WTC11 (cell line): ENCODE data around the gene AP5B1.

Source experiments
- CTCF ChIP-seq: fragments of 200-600 bp; IDR thresholded peaks from 2 replicates; pipeline ENCODE4 v1.8.0; 2022; ENCODE audit warnings: antibody characterized with exemption
- E2F4 ChIP-seq: sonication (generic); formaldehyde crosslinking; IDR thresholded peaks from 2 replicates; pipeline ENCODE4 v1.8.1; 2022; ENCODE audit warnings: low read depth, mild to moderate bottlenecking, moderate library complexity, missing genetic modification reagents, borderline replicate concordance
- JUN ChIP-seq: sonication (generic); formaldehyde crosslinking; IDR thresholded peaks from 2 replicates; pipeline ENCODE4 v1.8.0; 2023; ENCODE audit warnings: mild to moderate bottlenecking, missing genetic modification reagents
- MLX ChIP-seq: sonication (generic); formaldehyde crosslinking; IDR thresholded peaks from 2 replicates; pipeline ENCODE4 v1.8.1; 2023; ENCODE audit warnings: mild to moderate bottlenecking, missing genetic modification reagents, moderate library complexity
- MYBL2 ChIP-seq: sonication (generic); formaldehyde crosslinking; IDR thresholded peaks from 2 replicates; pipeline ENCODE4 v1.8.1; 2023; ENCODE audit warnings: mild to moderate bottlenecking, moderate library complexity, missing genetic modification reagents
- NR3C1 ChIP-seq: sonication (generic); formaldehyde crosslinking; conservative IDR thresholded peaks from 2 replicates; pipeline ENCODE4 v1.8.1; 2023; ENCODE audit warnings: low read depth, mild to moderate bottlenecking, missing genetic modification reagents
- RELA ChIP-seq: sonication (generic); formaldehyde crosslinking; IDR thresholded peaks from 2 replicates; pipeline ENCODE4 v1.8.1; 2022; ENCODE audit warnings: missing genetic modification reagents, mild to moderate bottlenecking, borderline replicate concordance
- SMAD4 ChIP-seq: sonication (generic); formaldehyde crosslinking; IDR thresholded peaks from 2 replicates; pipeline ENCODE4 v1.8.0; 2022; ENCODE audit warnings: mild to moderate bottlenecking, missing genetic modification reagents
- TEAD4 ChIP-seq: sonication (generic); formaldehyde crosslinking; IDR thresholded peaks from 2 replicates; pipeline ENCODE4 v1.8.0; 2022; ENCODE audit warnings: mild to moderate bottlenecking, missing genetic modification reagents
- ZNF121 ChIP-seq: sonication (generic); formaldehyde crosslinking; IDR thresholded peaks from 2 replicates; pipeline ENCODE4 v1.8.0; 2023; ENCODE audit warnings: missing genetic modification reagents
- ZNF263 ChIP-seq: sonication (generic); formaldehyde crosslinking; IDR thresholded peaks from 2 replicates; pipeline ENCODE4 v1.8.1; 2022; ENCODE audit warnings: low read depth, mild to moderate bottlenecking, moderate library complexity, missing genetic modification reagents
- TF ChIP-seq, protein P1 (sequence below): sonication (generic); formaldehyde crosslinking; conservative IDR thresholded peaks from 2 replicates; pipeline ENCODE4 v1.8.1; 2022; ENCODE audit warnings: mild to moderate bottlenecking, missing genetic modification reagents
- TF ChIP-seq, protein P2 (sequence below): sonication (generic); formaldehyde crosslinking; IDR thresholded peaks from 2 replicates; pipeline ENCODE4 v1.8.1; 2022; ENCODE audit warnings: low read depth, missing genetic modification reagents, borderline replicate concordance
- TF ChIP-seq, protein P3 (sequence below): sonication (generic); formaldehyde crosslinking; IDR thresholded peaks from 2 replicates; pipeline ENCODE4 v1.8.0; 2023; ENCODE audit warnings: mild to moderate bottlenecking, missing genetic modification reagents

- TF ChIP-seq CTCF: no peak
- TF ChIP-seq SMAD4: no peak
- no peak for TF ChIP-seq TEAD4 (CRISPR knock-in tag)
- no peak for TF ChIP-seq RELA (CRISPR knock-in tag)
- no peak for TF ChIP-seq NR3C1 (CRISPR knock-in tag)
- TF ChIP-seq, protein P1, sequence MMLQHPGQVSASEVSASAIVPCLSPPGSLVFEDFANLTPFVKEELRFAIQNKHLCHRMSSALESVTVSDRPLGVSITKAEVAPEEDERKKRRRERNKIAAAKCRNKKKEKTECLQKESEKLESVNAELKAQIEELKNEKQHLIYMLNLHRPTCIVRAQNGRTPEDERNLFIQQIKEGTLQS (CRISPR knock-in tag): no peak
- TF ChIP-seq ZNF263 (CRISPR knock-in tag): no peak
- TF ChIP-seq, protein P2, sequence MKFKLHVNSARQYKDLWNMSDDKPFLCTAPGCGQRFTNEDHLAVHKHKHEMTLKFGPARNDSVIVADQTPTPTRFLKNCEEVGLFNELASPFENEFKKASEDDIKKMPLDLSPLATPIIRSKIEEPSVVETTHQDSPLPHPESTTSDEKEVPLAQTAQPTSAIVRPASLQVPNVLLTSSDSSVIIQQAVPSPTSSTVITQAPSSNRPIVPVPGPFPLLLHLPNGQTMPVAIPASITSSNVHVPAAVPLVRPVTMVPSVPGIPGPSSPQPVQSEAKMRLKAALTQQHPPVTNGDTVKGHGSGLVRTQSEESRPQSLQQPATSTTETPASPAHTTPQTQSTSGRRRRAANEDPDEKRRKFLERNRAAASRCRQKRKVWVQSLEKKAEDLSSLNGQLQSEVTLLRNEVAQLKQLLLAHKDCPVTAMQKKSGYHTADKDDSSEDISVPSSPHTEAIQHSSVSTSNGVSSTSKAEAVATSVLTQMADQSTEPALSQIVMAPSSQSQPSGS (CRISPR knock-in tag): no peak
- no peak for TF ChIP-seq MYBL2
- TF ChIP-seq, protein P3, sequence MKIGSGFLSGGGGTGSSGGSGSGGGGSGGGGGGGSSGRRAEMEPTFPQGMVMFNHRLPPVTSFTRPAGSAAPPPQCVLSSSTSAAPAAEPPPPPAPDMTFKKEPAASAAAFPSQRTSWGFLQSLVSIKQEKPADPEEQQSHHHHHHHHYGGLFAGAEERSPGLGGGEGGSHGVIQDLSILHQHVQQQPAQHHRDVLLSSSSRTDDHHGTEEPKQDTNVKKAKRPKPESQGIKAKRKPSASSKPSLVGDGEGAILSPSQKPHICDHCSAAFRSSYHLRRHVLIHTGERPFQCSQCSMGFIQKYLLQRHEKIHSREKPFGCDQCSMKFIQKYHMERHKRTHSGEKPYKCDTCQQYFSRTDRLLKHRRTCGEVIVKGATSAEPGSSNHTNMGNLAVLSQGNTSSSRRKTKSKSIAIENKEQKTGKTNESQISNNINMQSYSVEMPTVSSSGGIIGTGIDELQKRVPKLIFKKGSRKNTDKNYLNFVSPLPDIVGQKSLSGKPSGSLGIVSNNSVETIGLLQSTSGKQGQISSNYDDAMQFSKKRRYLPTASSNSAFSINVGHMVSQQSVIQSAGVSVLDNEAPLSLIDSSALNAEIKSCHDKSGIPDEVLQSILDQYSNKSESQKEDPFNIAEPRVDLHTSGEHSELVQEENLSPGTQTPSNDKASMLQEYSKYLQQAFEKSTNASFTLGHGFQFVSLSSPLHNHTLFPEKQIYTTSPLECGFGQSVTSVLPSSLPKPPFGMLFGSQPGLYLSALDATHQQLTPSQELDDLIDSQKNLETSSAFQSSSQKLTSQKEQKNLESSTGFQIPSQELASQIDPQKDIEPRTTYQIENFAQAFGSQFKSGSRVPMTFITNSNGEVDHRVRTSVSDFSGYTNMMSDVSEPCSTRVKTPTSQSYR (CRISPR knock-in tag): no peak
- no peak for TF ChIP-seq E2F4 (CRISPR knock-in tag)
- TF ChIP-seq ZNF121 (CRISPR knock-in tag): no peak
- TF ChIP-seq MLX (CRISPR knock-in tag): no peak
- no peak for TF ChIP-seq JUN (CRISPR knock-in tag)
Observed at GRCh38 chr11:65774525-65775306, 6.1 kb downstream of the AP5B1 start.
